Stimulated activated effector memory CD8-positive, alpha-beta T cell treated with anti-CD3 and anti-CD28 coated beads, Interleukin-12 subunit alpha, Interleukin-12 subunit beta, amount 100 ng/mL, for 72 hours (primary cell): Measurements from ENCODE around the gene MARF1.
A peak's percentile ranks its signal among the peaks of the same experiment; 100 is the strongest.
"Not testable (repeated sequence)": the region's sequence is repeated elsewhere in the genome, so short reads cannot be mapped to it uniquely, and the experiment has no call there.

Source experiments
- ATAC-seq: fragments of 150-1000 bp; cut with Tn5 transposase; 2 replicates; pipeline ENCODE4 v1.10.0; 2021
- DNase-seq, 2 donors: peaks; one replicate each; pipeline ENCODE4 v3.0.0; 2021 to 2022; ENCODE audit warnings: low spot score in 2 of 2
- H3K27ac Mint-ChIP-seq: one replicate; pipeline ENCODE4 v1.8.0; 2022; ENCODE audit warnings: mild to moderate bottlenecking, mixed read lengths
- H3K36me3 Mint-ChIP-seq: one replicate; pipeline ENCODE4 v1.8.0; 2022; ENCODE audit warnings: mild to moderate bottlenecking, mixed read lengths
- H3K4me1 Mint-ChIP-seq: one replicate; pipeline ENCODE4 v1.8.0; 2022; ENCODE audit warnings: mixed read lengths
- H3K4me3 Mint-ChIP-seq: one replicate; pipeline ENCODE4 v1.8.0; 2022; ENCODE audit warnings: mild to moderate bottlenecking, mixed read lengths
- H3K9me3 Mint-ChIP-seq: one replicate; pipeline ENCODE4 v1.8.0; 2022; ENCODE audit warnings: mixed read lengths

MARF1 gene

DNA sequence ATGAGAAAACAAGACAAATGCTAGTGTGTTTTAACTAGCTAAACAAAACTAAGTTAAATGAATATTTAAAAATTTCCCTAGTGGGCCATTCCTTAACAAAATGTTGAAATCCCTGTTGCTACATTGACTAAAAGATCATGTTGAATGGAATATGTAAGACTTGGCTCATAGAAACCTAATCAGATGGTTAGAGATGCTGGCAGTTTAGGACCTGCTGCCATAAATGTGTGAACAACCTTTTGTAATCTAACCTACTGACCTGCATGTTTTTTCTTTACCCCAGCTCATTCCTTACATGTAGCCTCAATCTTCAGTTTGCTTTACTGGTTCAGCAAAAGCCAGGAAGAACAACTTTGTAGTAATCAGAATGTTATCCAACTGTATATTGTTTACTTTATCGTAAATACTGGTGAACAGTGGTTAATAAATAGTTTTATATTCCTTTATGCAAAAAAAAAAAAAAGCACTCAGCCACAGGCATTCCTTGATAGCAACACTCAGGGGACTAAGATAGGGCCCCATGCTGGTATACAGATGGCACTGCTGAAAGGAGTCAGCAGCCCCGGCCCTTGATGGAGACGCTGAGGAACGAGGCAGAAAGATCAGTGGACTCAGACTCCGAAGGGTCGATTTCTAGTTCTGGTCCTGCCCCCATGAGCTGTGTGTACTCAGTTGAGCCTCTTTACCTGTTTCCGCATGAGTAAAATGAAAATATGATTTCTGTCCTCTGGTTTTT lies 78.2 kb downstream of the MARF1 start:
- H3K4me3 Mint-ChIP-seq = no peak overlapping the region
- no peak overlapping the region for H3K27ac Mint-ChIP-seq
- H3K9me3 Mint-ChIP-seq = no peaks in the 10 kb centered on the region
- ATAC-seq = no peak
- H3K36me3 Mint-ChIP-seq = no peaks in the 10 kb centered on the region
- peaks cover 10% of the 10 kb centered on the region for H3K4me1 Mint-ChIP-seq
- no peak for DNase-seq

DNA sequence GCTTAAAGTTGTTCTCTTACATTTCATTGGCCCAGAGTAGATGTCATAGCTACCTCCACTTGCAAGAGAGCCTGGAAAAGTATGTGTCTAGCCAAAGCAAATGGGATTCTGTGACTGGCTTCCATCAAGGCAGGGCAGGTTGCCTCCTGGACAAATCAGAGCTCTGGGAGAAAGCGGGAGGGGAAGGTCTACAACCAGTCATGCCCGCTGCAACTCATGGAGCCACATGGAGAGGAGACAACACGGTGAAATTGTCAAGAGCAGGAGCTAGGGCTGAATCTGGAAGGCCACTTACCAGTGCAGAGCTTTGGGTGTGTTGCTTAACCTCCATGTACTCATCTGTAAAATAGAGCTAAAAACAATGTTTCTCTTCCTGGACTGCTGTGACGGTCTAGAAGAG lies 83.8 kb downstream of the MARF1 start:
- Mint-ChIP-seq H3K4me1 (peaks cover 11% of the 10 kb centered on the region), H3K36me3 (no peaks in the 10 kb centered on the region), H3K9me3 (no peaks in the 10 kb centered on the region), H3K4me3 (no peak overlapping the region), H3K27ac (no peak overlapping the region)
- ATAC-seq (no peak), DNase-seq (no peak)

DNA sequence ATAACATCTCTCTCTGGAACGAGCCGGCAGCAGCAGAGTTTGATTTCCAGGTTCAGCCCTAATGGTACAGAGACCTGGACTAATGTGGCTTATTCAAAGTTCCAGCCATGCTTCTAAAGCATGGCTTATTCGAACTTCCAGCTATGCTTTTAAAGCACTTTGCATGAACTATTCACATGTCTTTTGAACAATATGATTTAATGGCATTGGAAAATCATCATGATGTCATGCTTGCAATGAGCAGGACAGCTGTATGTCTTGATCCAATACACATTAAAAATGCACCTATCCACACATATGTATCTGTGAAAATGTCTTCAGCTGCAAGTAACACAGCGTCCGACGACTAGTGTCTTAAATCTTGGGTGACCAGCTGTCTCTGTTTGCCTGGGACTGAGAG lies 85.7 kb downstream of the MARF1 start:
- no peaks in the 10 kb centered on the region for H3K36me3 Mint-ChIP-seq
- DNase-seq (no peak), ATAC-seq (no peak)
- H3K27ac Mint-ChIP-seq = no peak overlapping the region
- no peaks in the 10 kb centered on the region for H3K9me3 Mint-ChIP-seq
- H3K4me3 Mint-ChIP-seq = no peak overlapping the region
- peaks cover 13% of the 10 kb centered on the region for H3K4me1 Mint-ChIP-seq

DNA sequence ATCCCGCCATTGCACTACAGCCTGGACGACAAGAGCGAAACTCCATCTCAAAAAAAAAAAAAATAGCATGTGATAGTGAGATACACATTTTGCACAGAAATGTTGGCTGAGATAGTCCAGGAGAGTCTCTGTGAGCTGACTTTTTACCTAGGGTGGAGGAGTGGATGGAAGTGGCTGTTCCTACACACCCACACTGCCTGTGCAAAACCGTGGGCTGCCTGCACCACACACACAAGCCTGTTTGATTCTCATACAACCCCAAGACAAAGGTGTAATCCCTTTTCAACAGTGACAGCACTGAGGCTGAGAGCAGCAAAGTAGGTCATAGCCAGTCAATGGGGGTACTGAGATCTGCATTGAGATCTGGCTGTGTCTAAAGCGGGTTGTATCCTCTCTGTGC lies 86.8 kb downstream of the MARF1 start:
- H3K9me3 Mint-ChIP-seq = no peaks in the 10 kb centered on the region
- no peaks in the 10 kb centered on the region for H3K36me3 Mint-ChIP-seq
- peaks cover 24% of the 10 kb centered on the region for H3K4me1 Mint-ChIP-seq
- no peak for DNase-seq
- no peak overlapping the region for H3K27ac Mint-ChIP-seq
- ATAC-seq = no peak
- no peak overlapping the region for H3K4me3 Mint-ChIP-seq

DNA sequence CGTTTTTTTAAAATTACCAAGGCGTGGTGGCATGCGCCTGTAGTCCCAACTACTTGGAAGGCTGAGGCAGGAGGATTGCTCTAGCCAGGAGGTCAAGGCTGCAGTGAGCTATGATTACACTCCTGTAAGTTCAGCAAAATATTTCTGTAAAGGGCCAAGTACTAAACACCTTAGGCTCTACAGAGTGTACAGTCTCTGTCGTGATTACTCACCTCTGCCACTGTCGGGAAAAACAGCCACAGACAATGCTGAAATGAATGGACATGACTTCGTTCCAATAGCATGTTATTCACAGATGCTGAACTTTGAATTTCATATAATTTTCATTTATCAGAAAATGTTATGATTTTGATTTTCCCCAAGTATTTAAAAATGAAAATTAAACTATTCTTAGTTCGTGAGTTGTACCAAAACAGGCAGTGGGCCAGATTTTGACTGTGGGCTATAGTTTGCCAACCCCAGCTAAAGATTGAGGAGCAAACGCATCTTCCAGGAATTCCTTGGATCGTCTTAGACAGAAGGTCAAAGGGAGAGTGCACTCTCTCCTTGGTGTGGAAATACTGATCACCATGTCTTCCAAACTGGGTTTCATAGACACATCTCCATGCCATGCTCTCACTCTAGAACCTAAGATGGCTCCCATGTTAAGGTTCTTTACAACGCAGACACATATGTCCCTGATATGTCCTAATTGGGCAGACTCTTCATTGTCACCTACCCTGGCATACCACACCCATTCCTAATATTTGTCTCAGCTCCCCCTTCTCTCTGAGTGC lies 89.5 kb downstream of the MARF1 start:
- Mint-ChIP-seq H3K27ac (no peak overlapping the region), H3K9me3 (no peaks in the 10 kb centered on the region), H3K4me3 (no peak overlapping the region), H3K4me1 (peaks cover 31% of the 10 kb centered on the region), H3K36me3 (no peaks in the 10 kb centered on the region)
- peak; percentile 89 for ATAC-seq
- DNase-seq = no peak

DNA sequence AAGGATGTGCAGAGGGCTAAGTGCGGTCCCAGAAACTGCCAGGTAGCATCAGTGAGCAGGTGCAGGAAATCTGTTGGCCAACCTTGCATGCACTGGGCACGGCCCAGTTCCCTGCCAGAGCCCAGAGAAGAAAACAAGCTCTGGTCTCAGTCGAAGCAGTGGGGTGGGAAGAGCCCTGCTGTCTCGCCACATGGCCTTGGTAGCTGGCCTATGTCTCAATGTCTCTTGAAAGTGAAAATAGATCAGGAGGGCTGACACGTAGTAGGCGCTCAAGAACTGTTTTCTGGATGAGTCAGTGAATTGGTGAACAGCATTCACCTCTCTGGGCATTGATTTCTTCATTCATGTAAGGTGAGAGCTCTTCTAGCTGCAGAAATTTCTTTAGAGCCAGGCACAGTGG lies 90.4 kb downstream of the MARF1 start:
- Mint-ChIP-seq H3K27ac (no peak overlapping the region), H3K36me3 (no peaks in the 10 kb centered on the region), H3K4me1 (peaks cover 31% of the 10 kb centered on the region), H3K4me3 (no peak overlapping the region), H3K9me3 (no peaks in the 10 kb centered on the region)
- DNase-seq (no peak), ATAC-seq (peak; percentile 57)

DNA sequence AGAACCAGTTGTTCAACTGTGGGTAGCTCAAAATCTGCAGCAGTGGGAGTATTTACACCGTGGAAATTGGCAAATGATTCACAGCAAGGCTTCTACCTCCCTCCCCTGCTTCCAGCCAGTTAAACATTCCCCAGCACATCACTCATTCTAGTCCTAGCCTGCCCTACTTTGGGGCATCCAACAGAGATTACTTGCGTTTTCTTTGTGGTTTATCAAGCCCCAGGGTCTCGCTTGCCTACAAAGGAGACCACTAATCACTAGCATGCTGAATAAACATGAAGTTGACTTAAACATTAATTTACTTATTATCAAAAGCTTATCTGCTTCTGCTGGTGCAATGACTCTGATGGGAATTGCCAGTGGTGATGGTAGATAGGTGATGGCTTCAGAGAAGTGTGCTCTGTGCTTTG lies 94.5 kb downstream of the MARF1 start:
- peak overlapping the region; percentile 17 for H3K27ac Mint-ChIP-seq
- H3K4me1 Mint-ChIP-seq = peaks cover 26% of the 10 kb centered on the region
- ATAC-seq = no peak
- no peak overlapping the region for H3K4me3 Mint-ChIP-seq
- no peaks in the 10 kb centered on the region for H3K36me3 Mint-ChIP-seq
- DNase-seq = no peak
- no peaks in the 10 kb centered on the region for H3K9me3 Mint-ChIP-seq

DNA sequence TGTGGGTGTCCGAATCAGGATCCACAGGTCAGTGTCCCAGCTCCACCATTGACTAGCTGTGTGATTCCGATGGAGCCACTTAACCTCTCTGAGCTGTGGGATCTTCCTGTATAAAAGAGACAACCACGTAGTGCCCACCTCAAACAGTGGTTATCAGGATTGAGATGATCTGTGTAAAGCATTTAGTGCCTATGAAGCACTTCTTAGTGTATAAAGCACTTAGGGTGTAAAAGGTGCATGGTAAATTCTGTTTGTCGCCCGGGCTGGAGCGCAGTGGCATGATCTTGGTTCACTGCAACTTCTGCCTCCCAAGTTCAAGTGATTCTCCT lies 95.2 kb downstream of the MARF1 start:
- Mint-ChIP-seq H3K27ac (no peak overlapping the region), H3K4me1 (peaks cover 28% of the 10 kb centered on the region)
- no peak for ATAC-seq

DNA sequence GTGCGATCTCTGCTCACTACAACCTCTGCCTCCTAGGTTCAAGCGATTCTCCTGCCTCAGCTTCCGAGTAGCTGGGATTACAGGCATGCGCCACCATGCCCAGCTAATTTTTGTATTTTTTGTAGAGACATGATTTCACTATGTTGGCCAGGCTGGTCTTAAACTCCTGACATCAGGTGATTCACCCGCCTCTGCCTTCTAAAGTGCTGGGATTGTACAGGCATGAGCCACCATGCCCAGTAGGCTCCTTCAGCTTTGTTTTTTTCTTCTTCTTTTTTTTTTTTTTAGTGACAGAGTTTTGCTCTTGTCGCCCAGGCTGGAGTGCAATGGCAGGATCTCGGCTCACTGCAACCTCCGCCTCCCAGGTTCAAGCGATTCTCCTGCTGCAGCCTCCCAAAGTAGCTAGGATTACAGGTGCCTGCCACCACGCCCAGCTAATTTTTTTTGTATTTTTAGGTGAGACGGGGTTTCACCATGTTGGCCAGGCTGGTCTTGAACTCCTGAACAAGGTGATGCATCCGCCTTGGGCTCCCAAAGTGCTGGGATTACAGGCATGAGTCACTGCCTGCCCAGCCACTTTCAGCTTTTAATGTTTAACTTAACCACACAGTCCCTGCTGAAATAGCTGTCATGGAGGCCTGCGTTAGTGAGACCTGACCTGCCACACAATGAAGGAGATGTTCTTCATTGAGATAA lies 95.7 kb downstream of the MARF1 start:
- not testable (repeated sequence) for DNase-seq, H3K27ac Mint-ChIP-seq, H3K4me3 Mint-ChIP-seq, H3K9me3 Mint-ChIP-seq, H3K36me3 Mint-ChIP-seq, ATAC-seq
- peaks cover 26% of the 10 kb centered on the region for H3K4me1 Mint-ChIP-seq

More for the DNA sequence above, 95.2 kb downstream of the MARF1 start:
- Mint-ChIP-seq H3K36me3 (no peaks in the 10 kb centered on the region), H3K4me3 (no peak overlapping the region), H3K9me3 (no peaks in the 10 kb centered on the region)
- DNase-seq = no peak

DNA sequence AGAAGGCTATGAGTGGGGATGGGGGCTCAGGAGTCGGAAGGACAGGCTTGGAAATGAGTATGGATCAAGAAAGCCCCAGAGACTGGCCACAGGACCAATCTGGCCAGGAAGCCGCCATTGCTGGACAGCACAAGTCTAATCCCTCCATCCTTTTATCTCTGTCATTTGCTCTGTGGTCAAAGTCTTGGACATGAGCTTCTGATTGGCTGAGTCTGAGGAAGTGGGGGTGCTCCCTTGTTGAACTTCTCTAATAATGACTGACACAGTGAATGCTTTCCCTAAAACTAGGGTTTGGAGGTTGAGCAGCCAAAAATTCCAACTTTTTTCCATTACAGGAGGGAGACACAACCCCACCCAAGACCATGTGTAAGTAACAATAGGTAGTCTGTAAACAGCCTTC lies 97.4 kb downstream of the MARF1 start:
- Mint-ChIP-seq H3K4me3 (no peak overlapping the region), H3K9me3 (no peaks in the 10 kb centered on the region)
- no peak for DNase-seq

DNA sequence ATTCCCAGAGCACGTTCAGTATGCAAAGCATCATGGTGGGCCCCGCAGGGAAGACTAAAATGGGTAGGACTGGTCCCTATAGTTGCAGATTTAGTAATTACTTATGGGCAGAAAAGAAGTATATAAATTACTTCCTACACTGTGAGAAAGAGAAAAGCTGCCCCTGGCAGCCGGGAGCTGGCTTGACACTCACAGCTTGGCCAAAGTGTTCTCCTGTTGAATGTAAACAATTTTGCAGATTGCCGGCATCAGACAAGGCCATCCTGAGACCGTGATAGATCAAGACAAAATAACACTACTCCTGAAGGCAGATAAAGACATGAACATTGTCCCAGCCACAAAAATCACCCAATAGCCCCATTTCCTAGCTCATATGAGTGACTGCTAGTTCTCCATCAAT lies 98.5 kb downstream of the MARF1 start:
- Mint-ChIP-seq H3K27ac (no peak overlapping the region), H3K4me1 (peaks cover 9% of the 10 kb centered on the region), H3K4me3 (no peak overlapping the region), H3K36me3 (no peaks in the 10 kb centered on the region), H3K9me3 (no peaks in the 10 kb centered on the region)
- DNase-seq (no peak), ATAC-seq (no peak)

More for the DNA sequence above, 97.4 kb downstream of the MARF1 start:
- H3K36me3 Mint-ChIP-seq = no peaks in the 10 kb centered on the region
- H3K27ac Mint-ChIP-seq = no peak overlapping the region
- no peak for ATAC-seq
- H3K4me1 Mint-ChIP-seq = peaks cover 10% of the 10 kb centered on the region
